Activated CD8-positive, alpha-beta memory T cell treated with anti-CD3 and anti-CD28 coated beads for 36 hours (primary cell): ENCODE measurements around the gene KRT76. TPM values are rescaled to one million over a fixed set of nuclear protein-coding genes. Genes with fewer than 3 reads are reported as not detected.
"Not testable (repeated sequence)": the region's sequence is repeated elsewhere in the genome, so short reads cannot be mapped to it uniquely, and the experiment has no call there.

Source experiments
- CTCF ChIA-PET: fragments of 350-600 bp; sonication (Branson Sonifier 250); formaldehyde crosslinking; loops from one replicate; lab custom pipeline; 2021; ENCODE audit warnings: antibody characterized with exemption; lab: Charles Lee
- POLR2A ChIA-PET: fragments of 350-600 bp; sonication (Branson Sonifier 250); formaldehyde crosslinking; loops from one replicate; lab custom pipeline; 2021; ENCODE audit warnings: antibody characterized with exemption; lab: Charles Lee
- total RNA-seq, 2 experiments: library from RNA; stranded (reverse); gene quantifications; one replicate each; pipeline ENCODE4 v1.2.3, GENCODE V29; 2021

Gene KRT76
- total RNA-seq, 2 experiments from 2014 or later, result not detected

- CTCF ChIA-PET, POLR2A ChIA-PET: not testable (repeated sequence)
Observed at GRCh38 chr12:52750532-52750931, 26.6 kb downstream of the KRT76 start.

GRCh38 chr12:52749827-52750226 is 27.3 kb downstream of the KRT76 start:
- ChIA-PET POLR2A (no interaction called here), CTCF (no interaction called here)

DNA sequence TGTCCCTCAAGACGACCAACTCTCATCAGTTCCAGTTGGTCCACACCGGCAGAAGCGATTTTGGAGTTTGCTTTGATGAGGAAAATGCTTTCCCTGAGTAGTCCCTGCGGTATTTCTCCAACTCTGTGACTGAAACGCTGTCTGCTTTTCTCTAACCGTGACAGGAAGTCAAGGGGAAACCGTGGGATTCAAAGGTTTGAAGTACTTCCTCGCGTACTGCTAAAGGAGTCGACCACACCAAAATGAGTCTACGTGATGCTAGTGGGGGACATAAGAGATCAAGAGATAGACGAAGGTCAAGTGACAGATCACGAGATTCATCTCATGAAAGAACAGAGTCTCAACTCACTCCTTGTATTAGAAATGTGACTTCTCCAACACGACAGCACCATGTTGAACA is 28.6 kb downstream of the KRT76 start:
- ChIA-PET POLR2A (no interaction called here), CTCF (no interaction called here)

GRCh38 chr12:52745554-52745953 is 31.6 kb downstream of the KRT76 start:
- ChIA-PET CTCF (no interaction called here), POLR2A (no interaction called here)

GRCh38 chr12:52744493-52745156 is 32.5 kb downstream of the KRT76 start:
- CTCF ChIA-PET, result no interaction called here

DNA sequence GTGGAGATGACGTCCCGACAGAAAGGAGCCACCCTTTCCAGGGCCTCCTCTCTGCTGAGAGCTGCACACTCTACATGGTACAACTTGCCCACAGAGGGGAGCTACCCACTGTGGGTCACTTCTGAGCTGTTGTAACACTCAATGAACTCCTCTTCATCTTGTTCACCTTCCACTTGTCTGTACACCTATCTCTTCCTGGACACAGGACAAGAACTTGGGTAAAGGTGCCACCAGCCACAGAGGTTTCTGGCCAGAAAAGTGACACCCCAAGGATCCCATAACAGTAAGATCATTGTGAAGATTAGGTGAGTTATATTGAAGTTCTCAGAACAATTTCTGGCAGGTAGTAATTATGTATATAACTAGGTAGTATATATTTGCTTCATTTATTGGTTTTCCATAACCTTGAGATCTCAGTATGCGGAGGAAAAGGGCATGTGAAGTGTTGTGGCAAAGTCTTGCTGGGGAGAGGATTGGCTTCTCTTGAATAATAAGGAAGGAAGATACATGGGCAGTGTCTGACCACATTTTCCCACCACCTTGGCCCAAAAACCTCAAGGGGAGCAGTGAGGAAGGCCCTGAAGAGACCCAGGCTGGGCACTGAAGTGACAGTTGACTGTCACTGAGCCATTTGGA is 34.2 kb downstream of the KRT76 start:
- CTCF ChIA-PET, result no interaction called here
- POLR2A ChIA-PET, result no interaction called here

More at GRCh38 chr12:52744493-52745156, 32.5 kb downstream of the KRT76 start:
- POLR2A ChIA-PET, result no interaction called here

DNA sequence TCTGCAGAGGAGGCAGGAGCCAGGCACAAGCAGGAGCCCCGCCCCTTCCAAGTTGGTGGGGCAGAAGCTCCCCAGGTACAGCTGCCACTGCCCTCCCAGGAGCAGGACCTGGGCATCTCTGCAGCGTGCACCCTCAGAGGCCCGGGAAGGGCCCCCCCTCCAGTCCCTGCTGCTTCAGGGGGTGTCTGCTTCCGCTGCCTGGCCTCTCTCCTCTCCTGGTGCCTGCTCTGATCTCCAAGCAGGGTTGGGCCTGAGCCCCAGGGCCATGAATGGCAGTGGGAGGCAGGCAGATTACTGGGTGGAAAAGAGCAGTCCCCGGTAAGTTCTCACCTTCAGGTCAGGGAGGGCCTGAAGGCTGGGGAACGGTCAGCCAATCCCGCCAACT is 35.0 kb downstream of the KRT76 start:
- CTCF ChIA-PET, result no interaction called here
- POLR2A ChIA-PET, result no interaction called here

- ChIA-PET CTCF (no interaction called here), POLR2A (no interaction called here)
Observed at GRCh38 chr12:52741375-52742195, 35.6 kb downstream of the KRT76 start.

- POLR2A ChIA-PET, result no interaction called here
Observed at GRCh38 chr12:52740584-52740983, 36.6 kb downstream of the KRT76 start.

GRCh38 chr12:52739963-52740362 is 37.2 kb downstream of the KRT76 start:
- POLR2A ChIA-PET, result no interaction called here
- CTCF ChIA-PET, result no interaction called here

More at GRCh38 chr12:52740584-52740983, 36.6 kb downstream of the KRT76 start:
- CTCF ChIA-PET, result no interaction called here

DNA sequence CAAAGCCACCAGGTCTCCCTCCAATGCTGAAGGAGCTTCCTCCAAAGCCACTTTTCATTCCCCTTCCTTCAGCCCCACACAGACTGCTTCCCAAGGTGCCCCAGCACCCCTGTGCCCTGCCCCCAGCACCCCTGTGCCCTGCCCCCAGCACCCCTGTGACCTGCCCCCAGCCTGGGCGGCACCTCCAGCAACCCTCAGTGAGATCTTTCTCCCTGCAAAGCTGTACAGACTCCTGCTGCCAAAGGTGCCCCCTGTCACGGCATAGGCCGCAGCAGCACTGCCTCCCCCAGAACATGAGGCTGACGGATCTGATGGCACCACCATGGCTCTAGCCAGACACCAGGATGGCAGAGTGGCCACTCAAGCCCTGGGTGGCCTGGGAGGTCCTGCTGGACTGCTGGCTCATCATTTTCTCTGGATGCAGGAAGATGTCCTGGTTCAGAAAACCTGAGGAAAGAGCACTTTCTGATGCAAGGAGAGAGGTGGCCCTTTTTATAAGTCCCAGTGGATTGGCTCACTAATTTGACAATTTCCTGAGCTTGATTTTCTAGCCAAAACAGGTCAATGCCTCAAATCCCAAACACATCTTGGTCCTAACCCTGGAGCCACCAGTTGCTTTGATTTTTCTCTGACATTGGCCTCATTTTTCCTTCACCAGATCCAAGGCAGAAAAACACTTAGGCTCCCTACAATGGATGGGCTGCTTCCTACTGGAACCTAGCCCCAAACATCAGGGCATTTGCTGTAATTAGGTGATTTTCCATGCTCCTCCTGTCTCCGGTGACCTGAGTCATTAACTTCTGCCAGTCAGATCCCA is 41.1 kb downstream of the KRT76 start:
- CTCF ChIA-PET, result no interaction called here
- POLR2A ChIA-PET, result no interaction called here

DNA sequence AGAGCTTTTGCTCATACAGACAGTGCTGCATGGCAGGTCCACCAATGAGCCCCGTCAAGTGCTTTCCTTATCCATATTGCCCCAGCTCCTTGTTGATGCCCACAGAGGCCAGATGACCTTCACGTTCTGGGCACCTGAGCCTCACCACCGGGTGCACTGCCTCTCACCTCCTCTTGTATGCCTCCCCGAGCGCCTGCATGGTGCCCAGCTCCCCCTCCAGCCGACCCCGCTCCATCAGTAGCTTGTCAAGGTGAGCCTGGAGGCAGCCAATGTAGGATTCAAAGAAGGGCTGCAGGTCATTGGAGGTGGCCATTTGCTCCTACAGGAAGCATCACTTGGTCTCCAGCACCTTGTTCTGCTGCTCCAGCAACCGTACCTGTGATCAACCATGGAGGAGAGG is 42.0 kb downstream of the KRT76 start:
- CTCF ChIA-PET, result no interaction called here
- POLR2A ChIA-PET, result no interaction called here

DNA sequence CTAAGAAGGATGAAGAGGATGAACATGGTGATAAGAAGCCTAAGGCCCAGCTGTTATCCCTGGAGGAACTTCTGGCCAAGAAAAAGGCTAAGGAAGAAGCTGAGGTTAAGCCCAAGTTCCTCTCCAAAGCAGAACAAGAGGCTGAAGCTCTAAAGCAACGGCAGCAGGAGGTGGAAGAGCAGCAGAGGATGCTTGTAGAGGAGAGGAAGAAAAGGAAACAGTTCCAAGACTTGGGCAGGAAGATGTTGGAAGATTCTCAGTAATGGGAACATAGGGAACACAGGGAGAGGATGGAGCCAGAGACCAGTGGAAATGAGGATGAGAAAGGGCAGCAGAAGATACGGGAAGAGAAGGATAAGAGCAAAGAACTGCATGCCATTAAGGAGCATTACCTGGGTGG is 46.4 kb downstream of the KRT76 start:
- POLR2A ChIA-PET, result no interaction called here
- CTCF ChIA-PET, result no interaction called here

- ChIA-PET CTCF (no interaction called here), POLR2A (no interaction called here)
Observed at GRCh38 chr12:52730383-52730782, 46.8 kb downstream of the KRT76 start.

DNA sequence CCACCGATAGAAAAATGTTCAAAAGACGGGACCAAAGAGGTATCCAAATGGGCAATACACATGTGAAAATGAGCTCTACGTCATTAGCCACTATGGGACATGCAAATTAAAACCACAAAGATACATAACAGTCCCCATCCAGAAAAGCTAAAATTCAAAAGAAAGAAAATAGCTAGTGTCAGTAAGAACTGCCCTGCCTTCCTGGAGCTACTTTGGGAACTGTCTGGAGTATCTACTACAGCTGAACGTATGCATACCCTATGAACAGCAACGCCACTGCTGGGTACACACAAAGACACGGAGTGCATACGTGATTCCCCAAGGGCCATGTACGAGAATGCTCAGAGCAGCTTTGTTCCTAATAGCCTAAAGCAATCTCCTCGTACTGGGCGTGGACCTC is 48.0 kb downstream of the KRT76 start:
- CTCF ChIA-PET, result no interaction called here

DNA sequence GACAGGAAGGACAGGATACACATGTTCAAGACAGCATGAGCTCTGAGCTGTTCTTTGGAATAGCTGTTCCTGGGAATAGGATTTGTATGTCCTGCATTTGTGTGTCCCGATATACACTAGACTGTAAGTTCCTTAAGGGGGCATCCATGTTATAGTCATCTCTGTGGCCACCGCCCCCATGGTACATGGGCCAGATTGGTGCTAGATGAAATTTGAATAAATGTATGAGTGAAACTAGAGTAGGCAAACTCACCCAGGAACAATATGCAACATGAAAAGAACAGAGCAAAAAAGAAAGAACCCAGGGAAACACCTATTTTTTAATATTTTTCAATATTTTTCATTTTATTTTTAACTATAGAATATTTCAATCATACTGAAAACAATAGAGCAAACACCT is 48.8 kb downstream of the KRT76 start:
- ChIA-PET CTCF (no interaction called here), POLR2A (no interaction called here)

More for the DNA sequence above, 48.0 kb downstream of the KRT76 start:
- POLR2A ChIA-PET, result no interaction called here

DNA sequence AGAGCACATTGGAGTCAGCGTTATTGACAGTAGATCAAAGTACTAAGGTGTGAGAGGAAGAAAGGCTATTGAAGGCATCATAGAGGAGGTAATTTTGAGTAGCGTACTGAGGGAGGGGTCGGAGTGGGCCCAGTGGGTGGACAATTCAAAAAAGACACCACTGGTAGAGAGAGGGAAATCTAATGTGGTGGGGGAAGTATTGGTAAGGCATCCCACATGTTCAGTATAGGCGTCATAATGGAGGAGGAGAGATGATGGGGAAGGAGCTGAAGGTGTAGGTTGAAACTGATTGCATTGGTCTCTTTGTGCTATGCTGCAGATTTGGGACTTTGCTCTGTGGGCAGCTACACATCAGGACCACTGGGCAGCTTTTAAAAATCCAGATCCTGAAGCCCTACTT is 50.1 kb downstream of the KRT76 start:
- ChIA-PET POLR2A (no interaction called here), CTCF (no interaction called here)

DNA sequence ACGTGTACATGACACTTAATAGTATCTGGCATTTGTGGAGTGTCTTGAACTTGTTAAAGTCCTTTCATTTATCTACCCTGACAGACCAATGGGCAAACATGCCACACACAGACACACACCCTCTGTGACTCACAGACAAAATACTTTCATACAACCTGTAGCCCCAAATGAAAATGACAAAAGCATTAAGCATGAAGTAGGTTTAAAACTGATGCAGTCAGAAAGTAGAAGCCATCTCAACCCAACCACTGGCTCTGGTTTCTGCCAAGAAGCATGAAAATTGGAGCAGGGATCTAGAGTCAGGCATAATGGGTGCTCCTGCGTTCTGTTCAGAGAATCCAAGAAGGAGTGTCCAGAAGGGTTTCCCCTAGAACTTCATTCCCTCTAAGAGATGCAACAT is 50.7 kb downstream of the KRT76 start:
- POLR2A ChIA-PET, result no interaction called here
- CTCF ChIA-PET, result no interaction called here

GRCh38 chr12:52724384-52724783 is 52.8 kb downstream of the KRT76 start:
- CTCF ChIA-PET, result no interaction called here
- POLR2A ChIA-PET, result no interaction called here

DNA sequence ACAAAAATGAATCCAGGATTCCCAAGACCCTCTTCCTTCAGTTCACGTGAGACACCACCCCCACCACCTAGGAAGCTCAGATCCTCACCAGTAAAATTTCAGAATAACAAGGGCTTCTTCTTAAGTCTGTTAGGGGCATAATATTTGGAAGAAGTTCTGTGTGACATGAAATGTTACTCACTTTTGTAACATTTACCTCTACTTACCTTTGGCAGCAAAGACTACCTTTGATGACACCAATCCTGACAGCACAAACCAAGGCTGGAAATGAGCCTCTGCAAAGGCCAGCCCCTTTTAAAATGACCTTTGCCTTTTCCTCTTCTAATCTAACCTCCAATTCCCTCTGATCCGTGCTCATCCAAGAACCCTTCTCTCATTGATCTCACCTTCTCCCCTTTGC is 54.5 kb downstream of the KRT76 start:
- ChIA-PET CTCF (no interaction called here), POLR2A (no interaction called here)
